T-helper 9 cell (primary cell): ENCODE measurements around the gene ZBP1.

Experiments used
- DNase-seq: peaks from one replicate; pipeline ENCODE4 v3.0.0-alpha.2; 2020

ZBP1 gene

DNA sequence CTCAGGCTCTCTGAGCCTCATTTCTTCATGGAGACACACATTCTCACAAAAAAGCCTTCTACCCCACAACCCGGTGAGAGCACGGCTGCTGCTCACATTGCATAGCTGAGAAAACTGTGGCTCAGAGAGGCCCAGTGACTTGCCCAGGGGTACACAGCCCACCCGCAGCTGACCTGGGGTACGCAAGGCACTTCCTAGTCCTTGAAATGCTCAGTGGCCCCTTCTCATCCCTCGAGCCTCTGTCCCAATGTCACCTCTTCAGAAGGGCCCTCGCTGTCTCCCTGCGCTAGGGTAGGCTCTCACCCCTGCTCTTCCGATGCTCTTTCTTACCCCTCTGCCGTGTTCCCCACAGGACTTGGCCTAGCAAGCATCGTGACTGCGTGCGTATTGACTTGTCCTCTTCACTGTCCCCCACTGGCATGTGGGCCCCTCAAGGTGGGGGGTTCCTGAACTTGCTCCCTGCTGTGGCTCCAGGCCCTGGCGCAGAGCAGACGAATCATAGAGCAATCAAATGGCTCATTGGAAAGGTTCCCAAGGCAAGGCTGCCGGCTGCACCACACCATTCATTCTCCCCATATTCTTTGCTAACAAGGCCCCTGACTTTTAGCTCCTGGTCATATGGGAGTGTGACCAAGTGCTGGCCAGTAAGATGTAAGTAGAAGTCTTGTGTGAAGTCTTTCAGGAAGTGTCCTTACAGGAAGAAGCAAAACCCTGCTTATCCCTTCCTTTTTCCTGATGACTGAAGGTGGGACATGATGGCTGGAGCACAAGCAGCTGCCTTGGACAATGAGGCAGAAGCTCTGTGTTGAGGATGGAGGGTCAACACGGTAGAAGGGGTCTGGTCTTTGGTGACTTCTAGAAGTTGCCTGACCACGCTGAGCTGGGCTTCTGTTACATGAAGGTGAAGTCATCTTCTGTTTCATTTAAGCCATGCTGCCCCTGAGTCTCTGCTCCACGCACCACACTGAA, 36.7 kb downstream of the ZBP1 start:
- DNase-seq = no peak

DNA sequence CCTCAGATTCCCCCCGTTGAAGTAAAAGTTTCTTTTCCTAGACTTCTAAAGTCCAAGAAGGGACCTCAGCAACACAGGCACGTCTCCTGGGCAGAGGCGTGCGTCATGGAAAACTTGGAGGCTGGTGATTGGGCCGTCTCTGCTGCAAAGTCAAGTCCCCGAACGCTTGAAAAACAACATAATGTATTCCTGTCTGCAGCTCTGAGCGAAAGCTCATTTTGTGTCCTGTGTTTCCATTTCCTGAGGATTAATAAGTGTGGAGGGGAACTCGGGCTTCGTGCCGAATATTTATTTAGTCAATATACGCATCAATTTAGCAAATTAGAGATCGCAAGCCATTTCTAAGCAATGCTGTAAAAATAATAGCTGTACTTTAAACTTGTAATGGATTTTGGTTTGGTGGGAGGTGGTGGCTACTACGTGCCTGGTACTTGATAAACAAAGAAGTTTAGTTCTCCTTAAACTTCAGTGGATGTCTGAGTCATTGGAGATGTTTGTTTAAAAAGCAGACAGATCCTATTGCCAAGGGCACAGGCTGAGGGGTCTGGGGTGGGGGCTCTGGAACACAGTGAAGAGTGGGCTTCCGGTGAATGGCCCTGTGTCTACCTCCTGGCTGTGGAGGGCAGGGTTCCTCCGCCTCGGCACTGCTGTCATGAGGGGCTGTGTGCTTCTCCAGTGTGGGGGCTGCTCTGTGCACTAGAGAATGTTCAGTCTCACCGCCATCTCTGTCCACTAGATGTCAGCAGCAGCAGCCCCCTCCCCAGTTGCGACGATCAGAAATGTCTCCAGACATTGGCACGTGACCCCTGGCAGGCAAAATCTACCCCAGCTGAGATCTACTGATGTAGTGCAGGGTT, 37.6 kb downstream of the ZBP1 start:
- no peak for DNase-seq

DNA sequence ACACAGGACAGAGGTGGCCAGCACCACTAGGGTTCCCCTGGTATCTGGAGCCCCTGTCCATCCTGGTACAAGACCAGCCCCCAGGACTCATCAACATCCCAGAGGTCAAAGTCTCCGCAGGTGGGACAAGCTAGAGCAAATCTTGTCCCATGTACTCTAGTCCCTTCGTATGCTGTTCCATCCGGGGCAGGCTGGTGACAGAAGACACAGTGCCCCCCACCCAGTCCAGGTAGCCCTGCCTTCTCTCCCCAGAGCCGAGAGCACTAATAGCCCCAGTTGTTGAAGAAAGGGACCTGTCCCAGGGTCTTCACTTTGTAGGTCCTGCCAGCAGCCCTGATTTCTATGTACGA, 38.2 kb downstream of the ZBP1 start:
- no peak for DNase-seq

GRCh38 chr20:57581202-57582028, 38.8 kb downstream of the ZBP1 start:
- DNase-seq = no peak

- no peak for DNase-seq
Observed at GRCh38 chr20:57580478-57581201, 39.6 kb downstream of the ZBP1 start.

- DNase-seq = no peak
Observed at GRCh38 chr20:57579898-57580447, 40.3 kb downstream of the ZBP1 start.

GRCh38 chr20:57579331-57579897, 40.8 kb downstream of the ZBP1 start:
- DNase-seq = no peak

DNA sequence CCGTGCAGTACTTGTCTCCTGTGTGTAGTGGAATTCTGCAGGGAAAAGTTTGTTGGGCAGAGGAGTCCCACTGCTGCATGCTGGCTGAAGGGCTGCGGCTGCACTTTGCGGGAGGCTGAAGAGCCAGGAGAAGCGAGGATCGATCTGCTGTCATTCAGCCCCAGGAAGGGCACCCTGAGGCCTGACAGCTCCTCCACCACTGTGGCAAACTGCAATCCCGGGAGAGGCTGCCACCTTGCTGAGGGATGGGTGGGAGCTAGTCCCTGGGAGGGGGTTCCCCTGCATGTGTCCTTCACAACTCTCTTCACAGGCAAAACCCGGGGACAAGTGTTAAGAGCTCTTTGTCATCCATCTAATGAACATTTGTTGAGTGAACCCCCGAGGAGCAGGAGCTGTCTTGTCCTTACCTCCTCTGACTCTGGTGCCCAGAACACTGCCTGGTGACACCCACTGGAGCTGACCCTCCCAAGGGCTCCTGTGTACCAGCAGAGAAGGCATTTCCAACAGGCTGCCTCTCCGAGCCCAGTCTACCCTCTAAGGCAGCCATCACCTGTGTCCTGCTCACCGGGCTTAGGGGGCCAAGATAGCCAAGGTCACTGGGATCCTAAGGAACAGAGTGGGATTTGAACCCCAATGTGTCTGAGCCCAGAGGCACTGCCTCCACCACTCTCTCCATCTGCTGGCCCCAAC, 41.6 kb downstream of the ZBP1 start:
- DNase-seq = no peak

DNA sequence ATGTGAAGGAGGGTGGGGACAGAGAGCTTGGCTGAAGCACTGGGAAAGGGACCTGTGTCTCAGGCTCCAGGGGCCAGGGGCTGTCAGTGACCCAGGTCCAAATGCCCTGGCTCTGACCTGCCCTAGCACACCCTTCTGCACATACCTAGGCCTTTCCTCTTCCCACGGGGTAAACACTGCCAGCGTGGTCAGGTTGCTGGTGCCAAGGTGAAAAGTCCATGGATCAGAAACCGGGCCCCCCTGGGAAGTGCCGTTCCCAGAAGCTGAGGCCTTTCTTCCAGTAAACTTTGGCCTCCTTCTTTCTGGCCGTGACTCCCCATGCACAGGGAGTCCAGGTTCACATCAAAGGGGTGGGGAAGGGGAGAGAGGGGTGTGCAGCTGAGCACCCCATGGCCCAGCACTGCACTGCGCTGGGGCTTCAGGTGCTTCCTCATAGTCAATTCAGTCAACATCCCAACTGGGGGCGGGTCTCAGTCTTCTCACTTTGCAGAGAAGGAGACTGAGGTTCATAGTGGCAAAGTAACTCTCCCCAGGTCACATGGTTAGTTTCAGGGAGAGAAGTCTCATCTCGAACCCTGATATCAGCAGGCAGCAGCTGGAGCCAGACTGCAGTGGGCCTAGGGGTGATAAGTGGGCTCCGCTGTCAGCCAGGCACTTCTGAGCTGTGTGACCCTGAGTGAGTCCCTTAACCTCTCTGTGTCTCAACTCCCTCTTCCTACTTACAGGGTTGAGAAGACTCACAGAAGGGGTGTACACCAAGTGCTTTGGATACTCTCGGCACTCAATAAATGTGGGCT, 42.3 kb downstream of the ZBP1 start:
- no peak for DNase-seq

GRCh38 chr20:57576617-57577550, 43.3 kb downstream of the ZBP1 start:
- DNase-seq = no peak

DNA sequence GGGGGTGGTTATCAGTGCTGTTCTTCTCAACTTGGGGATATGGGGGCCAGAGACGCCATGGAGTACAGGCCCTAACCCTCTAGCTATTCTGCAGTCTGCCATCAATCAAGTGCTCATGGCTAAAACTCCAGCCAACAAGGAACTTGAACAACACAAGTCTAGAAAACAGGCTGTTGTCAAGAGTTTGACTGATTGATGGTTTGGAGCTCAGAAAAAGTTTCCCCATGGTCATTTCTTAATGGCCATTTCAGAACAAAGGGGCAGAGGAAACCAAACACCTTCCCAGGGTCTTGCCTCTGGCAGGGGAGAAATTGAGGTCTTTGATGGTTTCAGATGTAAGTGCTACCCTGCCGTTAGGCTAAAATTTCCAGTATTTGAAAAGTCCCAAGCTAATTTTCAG, 44.2 kb downstream of the ZBP1 start:
- no peak for DNase-seq

DNA sequence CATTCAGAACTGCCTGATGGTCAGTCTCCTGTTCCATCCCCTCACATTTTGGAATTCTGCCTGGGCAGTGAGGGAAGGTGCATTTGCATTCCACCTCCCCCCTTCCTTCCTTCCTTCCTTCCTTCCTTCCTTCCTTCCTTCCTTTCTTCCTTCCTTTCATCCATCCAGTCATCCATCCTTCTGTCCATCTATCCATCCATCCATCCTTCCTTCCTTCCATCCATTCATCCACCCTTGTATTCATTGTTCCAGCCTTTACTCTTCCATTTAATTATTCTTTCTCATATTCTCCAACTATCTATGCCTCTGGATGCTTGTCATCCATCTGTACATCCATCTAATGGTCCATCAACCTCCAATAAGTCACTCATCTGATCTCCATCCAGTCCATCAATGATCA, 45.3 kb downstream of the ZBP1 start:
- no peak for DNase-seq

GRCh38 chr20:57573894-57574293, 46.3 kb downstream of the ZBP1 start:
- DNase-seq = no peak

- DNase-seq = no peak
Observed at GRCh38 chr20:57573242-57573641, 47.0 kb downstream of the ZBP1 start.

DNA sequence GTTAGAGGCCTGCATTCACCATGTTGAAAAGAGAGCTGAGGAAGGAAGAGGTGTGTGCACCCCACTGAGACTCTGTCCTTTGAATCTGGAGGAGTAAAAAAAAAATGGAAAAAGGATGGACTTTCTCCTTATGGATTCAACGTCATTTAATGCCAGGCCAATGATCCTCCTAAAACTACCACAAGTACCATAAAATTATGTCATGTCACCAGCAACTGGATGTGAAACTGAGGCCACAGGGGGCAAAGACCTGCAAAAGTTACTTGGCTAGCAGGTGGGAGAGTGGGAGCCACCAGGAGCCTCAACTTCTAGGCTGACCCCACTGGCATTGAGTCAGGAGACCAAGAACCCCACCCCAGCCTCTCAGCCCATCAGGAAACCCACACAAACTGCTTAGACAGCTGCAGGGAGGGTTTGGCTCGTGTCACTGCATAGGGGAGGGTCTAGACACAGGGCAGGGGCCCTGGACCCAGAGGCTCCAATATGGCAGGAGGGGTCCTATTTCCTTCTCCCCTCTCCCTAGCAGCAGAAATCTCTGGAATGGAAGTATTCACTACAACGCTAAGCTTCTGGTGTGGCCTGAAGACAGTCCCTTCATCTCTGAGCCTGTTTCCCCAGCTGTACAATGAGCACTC, 48.3 kb downstream of the ZBP1 start:
- no peak for DNase-seq

GRCh38 chr20:57570920-57571319, 49.3 kb downstream of the ZBP1 start:
- DNase-seq = no peak

GRCh38 chr20:57570145-57570850, 49.9 kb downstream of the ZBP1 start:
- no peak for DNase-seq

DNA sequence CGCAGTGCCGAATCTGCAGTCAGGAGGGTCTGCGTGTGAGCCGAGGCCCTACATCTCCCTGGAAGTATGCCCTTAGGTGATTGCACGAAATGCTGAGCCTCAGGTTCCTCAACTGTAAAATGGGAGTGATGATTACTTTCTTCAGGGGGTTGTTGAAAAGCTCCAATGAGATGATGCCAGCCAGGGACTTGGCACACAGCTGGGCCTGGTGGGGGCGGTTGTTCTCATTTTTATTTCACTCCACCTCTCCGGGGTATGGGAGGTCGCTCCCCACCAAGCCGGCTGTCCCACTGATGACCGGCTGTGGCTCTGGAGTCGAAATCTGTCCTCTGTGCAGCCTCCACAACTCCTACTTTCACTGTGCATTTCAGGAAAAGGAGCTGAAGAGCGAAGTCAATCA, 51.3 kb downstream of the ZBP1 start:
- DNase-seq = no peak
